Measurements from ENCODE around the gene CLECL1. TPM values are rescaled to one million over a fixed set of nuclear protein-coding genes. Genes with fewer than 3 reads are reported as not detected.

The CLECL1 gene
- total and polyA plus RNA-seq, 2 experiments from 2014 or later, result not detected

- TF ChIP-seq, protein P1, sequence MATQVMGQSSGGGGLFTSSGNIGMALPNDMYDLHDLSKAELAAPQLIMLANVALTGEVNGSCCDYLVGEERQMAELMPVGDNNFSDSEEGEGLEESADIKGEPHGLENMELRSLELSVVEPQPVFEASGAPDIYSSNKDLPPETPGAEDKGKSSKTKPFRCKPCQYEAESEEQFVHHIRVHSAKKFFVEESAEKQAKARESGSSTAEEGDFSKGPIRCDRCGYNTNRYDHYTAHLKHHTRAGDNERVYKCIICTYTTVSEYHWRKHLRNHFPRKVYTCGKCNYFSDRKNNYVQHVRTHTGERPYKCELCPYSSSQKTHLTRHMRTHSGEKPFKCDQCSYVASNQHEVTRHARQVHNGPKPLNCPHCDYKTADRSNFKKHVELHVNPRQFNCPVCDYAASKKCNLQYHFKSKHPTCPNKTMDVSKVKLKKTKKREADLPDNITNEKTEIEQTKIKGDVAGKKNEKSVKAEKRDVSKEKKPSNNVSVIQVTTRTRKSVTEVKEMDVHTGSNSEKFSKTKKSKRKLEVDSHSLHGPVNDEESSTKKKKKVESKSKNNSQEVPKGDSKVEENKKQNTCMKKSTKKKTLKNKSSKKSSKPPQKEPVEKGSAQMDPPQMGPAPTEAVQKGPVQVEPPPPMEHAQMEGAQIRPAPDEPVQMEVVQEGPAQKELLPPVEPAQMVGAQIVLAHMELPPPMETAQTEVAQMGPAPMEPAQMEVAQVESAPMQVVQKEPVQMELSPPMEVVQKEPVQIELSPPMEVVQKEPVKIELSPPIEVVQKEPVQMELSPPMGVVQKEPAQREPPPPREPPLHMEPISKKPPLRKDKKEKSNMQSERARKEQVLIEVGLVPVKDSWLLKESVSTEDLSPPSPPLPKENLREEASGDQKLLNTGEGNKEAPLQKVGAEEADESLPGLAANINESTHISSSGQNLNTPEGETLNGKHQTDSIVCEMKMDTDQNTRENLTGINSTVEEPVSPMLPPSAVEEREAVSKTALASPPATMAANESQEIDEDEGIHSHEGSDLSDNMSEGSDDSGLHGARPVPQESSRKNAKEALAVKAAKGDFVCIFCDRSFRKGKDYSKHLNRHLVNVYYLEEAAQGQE (IDR thresholded peaks at IDR 0.05; ENCODE audit: unreplicated experiment), result no peak
- TF ChIP-seq JUNB (IDR thresholded peaks at IDR 0.05; ENCODE audit: unreplicated experiment), result no peak
- no peak for TF ChIP-seq ZNF331 (CRISPR knock-in tag; IDR thresholded peaks at IDR 0.05; ENCODE audit: low read depth)
- TF ChIP-seq EZH2 (IDR thresholded peaks at IDR 0.05; ENCODE audit: low read depth, unreplicated experiment), result no peak
- TF ChIP-seq STAT1 (IDR thresholded peaks at IDR 0.05; ENCODE audit: unreplicated experiment), result no peak
- TF ChIP-seq ZNF114 (CRISPR knock-in tag; IDR thresholded peaks at IDR 0.05), result no peak
- TF ChIP-seq NANOG (IDR thresholded peaks at IDR 0.05; ENCODE audit: borderline replicate concordance), result no peak
- TF ChIP-seq EZH2phosphoT487 (IDR thresholded peaks at IDR 0.05; ENCODE audit: unreplicated experiment), result no peak
Observed at GRCh38 chr12:9724023-9724422, 8.9 kb downstream of the CLECL1 start (continued).

GRCh38 chr12:9721394-9722092 is 11.4 kb downstream of the CLECL1 start:
- H3K4me1 Mint-ChIP-seq, result no peaks in the 10 kb centered on the region; the same call in 2 of the 3 replicates
- no peaks in the 10 kb centered on the region for H3K36me3 ChIP-seq (ENCODE audit: insufficient read depth)
- no peak for DNase-seq (ENCODE audit: low spot score)
- no peak overlapping the region for H3K27ac Mint-ChIP-seq
- H3F3A ChIP-seq (replicated peaks; ENCODE audit: low read depth), result no peaks in the 10 kb centered on the region
- H3K27me3 Mint-ChIP-seq (ENCODE audit: insufficient read depth, low read depth, poor library complexity), result peaks cover 6% of the 10 kb centered on the region
- no peaks in the 10 kb centered on the region for H3K4me1 ChIP-seq (ENCODE audit: insufficient read depth)
- H3K9me2 ChIP-seq (ENCODE audit: insufficient read depth), result no peaks in the 10 kb centered on the region
- H3K4me2 ChIP-seq, result no peak overlapping the region
- H3K4me3 ChIP-seq, result no peak overlapping the region
- H3K36me3 Mint-ChIP-seq (ENCODE audit: low read depth), result no peaks in the 10 kb centered on the region
- no peak overlapping the region for H3K27ac ChIP-seq (ENCODE audit: low read depth)
- no peak for ATAC-seq
- no peaks in the 10 kb centered on the region for H4K20me1 ChIP-seq (replicated peaks; ENCODE audit: insufficient read depth)
- no peaks in the 10 kb centered on the region for H3K79me2 ChIP-seq (replicated peaks; ENCODE audit: insufficient read depth)
- peak overlapping the region; percentile 33; the same call in 1 of the 2 replicates for H2AFZ ChIP-seq
- no peaks in the 10 kb centered on the region for H3K27me3 ChIP-seq (ENCODE audit: insufficient read depth)
- no peak overlapping the region for H3K4me3 Mint-ChIP-seq
- no peaks in the 10 kb centered on the region for H3K9me3 Mint-ChIP-seq
- TF ChIP-seq ZNF331 (CRISPR knock-in tag; IDR thresholded peaks at IDR 0.05; ENCODE audit: low read depth) (no peak), POLR2AphosphoS5 (IDR thresholded peaks at IDR 0.05; ENCODE audit: low read depth) (no peak), ZNF462 (CRISPR knock-in tag; IDR thresholded peaks at IDR 0.05) (no peak), CTCF (conservative IDR thresholded peaks at IDR 0.05; ENCODE audit: low read depth in 2 of 2) (no peak), CREB1 (CRISPR knock-in tag; IDR thresholded peaks at IDR 0.05; ENCODE audit: low read depth) (no peak)
- TF ChIP-seq, protein P2, sequence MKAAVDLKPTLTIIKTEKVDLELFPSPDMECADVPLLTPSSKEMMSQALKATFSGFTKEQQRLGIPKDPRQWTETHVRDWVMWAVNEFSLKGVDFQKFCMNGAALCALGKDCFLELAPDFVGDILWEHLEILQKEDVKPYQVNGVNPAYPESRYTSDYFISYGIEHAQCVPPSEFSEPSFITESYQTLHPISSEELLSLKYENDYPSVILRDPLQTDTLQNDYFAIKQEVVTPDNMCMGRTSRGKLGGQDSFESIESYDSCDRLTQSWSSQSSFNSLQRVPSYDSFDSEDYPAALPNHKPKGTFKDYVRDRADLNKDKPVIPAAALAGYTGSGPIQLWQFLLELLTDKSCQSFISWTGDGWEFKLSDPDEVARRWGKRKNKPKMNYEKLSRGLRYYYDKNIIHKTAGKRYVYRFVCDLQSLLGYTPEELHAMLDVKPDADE (IDR thresholded peaks at IDR 0.05), result no peak

Measured in GM23338 (cell line).